Measurements from ENCODE around the gene NAIF1. TPM values are rescaled to one million over a fixed set of nuclear protein-coding genes. Genes with fewer than 3 reads are reported as not detected.

NAIF1 gene
- total RNA-seq, 1 experiment from 2014 or later: 11.0 TPM

DNA sequence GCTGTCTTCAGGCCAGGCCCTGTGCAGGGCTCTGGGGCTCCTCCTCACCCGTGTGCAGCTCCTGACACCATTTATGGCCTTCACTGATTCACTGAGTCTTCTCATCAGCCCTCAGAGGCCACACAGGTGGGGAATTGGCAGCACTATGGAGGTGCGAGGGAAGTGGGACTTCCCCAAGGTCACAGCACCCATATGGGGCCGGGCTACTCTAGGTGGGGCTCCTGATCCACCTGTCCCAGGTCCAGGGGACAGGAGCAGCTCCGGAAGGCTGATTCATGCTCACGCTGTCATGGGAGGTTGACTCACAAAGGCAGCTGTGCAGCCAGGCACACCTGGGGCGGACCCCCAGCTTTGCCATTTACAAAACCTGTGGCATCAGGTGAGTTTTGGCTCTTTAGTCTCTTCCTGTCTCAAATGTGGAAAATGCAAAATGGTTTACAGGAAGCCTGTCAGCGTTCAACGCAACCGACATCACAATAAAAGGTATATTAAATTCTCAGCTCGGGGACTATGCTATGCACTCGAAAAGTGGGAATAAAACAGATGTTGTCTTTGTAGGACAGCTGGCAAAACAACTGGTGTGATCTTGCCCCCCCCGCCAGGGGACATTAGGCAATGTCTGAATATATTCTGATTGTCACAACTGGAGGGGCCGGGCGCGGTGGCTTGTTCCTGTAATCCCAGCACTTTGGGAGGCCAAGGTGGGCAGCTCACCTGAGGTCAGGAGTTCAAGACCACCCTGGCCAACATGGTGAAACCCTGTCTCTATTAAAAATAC lies 15.0 kb downstream of the NAIF1 start:
- H3K27ac ChIP-seq (ENCODE audit: low read depth, low read length): peak overlapping the region; percentile 71
- peak overlapping the region; percentile 7; the same call in 1 of the 2 replicates for H3K9ac ChIP-seq (ENCODE audit: low read length)
- BruUV-seq (replicated peaks): no TSS peak
- CTCF ChIA-PET: interaction anchor here (0.7 to 3.1 kb wide), 8 partner anchors 16 to 108 kb away, joined by 3 to 13 read pairs (median 3); partner anchors contain the start of genes NAIF1 and SLC25A25
- intact Hi-C loops (cut with micrococcal nuclease): loop anchor here (2.0 kb wide), 1 partner anchor 27 kb away; no protein-coding TSS in a partner anchor
- H4K20me1 ChIP-seq (ENCODE audit: insufficient read depth): no peaks in the 10 kb centered on the region
- peaks cover 42 to 57% of the 10 kb centered on the region in 2 experiments for H3K4me1 ChIP-seq (ENCODE audit: control insufficient read depth in 1 of 2, insufficient read depth in 2 of 2, low read length in 2 of 2)
- no peaks in the 10 kb centered on the region for H3K9me2 ChIP-seq (ENCODE audit: insufficient read depth)
- H3K36me3 ChIP-seq (ENCODE audit: control insufficient read depth in 1 of 2, insufficient read depth in 2 of 2, low read length in 2 of 2): no peaks in the 10 kb centered on the region
- no peaks in the 10 kb centered on the region for H3K9me3 ChIP-seq (ENCODE audit: control insufficient read depth in 1 of 2, insufficient read depth in 1 of 2, low read depth in 1 of 2, low read length in 2 of 2)
- no peaks in the 10 kb centered on the region for H3K79me2 ChIP-seq (ENCODE audit: insufficient read depth, low read length)
- peak overlapping the region in 1 of 2 experiments; percentile 36; a peak in 2 of 4 replicates for H3K4me3 ChIP-seq (replicated peaks in 1 of 2; ENCODE audit: low read depth in 1 of 2, low read length in 2 of 2)
- RAD21 ChIA-PET (ENCODE audit: low non-redundant PET in 1 of 2, low total read pairs in 2 of 2, uncharacterized antibody in 2 of 2, unreplicated experiment in 2 of 2): interaction anchor here in 1 of 2 experiments (1.2 kb wide), 1 partner anchor 46 kb away, joined by 3 read pairs; no protein-coding TSS in a partner anchor
- peak overlapping the region; percentile 71 for H3K4me2 ChIP-seq (ENCODE audit: low read length)
- ATAC-seq (peak; percentile 86), DNase-seq (ENCODE audit: low read depth, low spot score) (peak; percentile 77)
- POLR2A ChIA-PET: interaction anchor here (0.6 to 1.6 kb wide), 11 partner anchors 9 to 133 kb away, joined by 3 to 8 read pairs (median 5); partner anchors contain the start of genes NAIF1 and SLC25A25
- H2AFZ ChIP-seq (ENCODE audit: low read depth, low read length, poor library complexity, severe bottlenecking): peak overlapping the region; percentile 1
- H3K27me3 ChIP-seq (ENCODE audit: insufficient read depth, low read length): no peaks in the 10 kb centered on the region
- TF ChIP-seq EZH2 (IDR thresholded peaks at IDR 0.05) (no peak), POLR2A (IDR thresholded peaks at IDR 0.05; ENCODE audit: borderline replicate concordance, extremely low read depth, insufficient read depth, insufficient read length) (no peak), EGR1 (IDR thresholded peaks at IDR 0.05; ENCODE audit: low read depth) (no peak), CEBPB (IDR thresholded peaks at IDR 0.05; ENCODE audit: low read depth) (peak; percentile 71), SRF (IDR thresholded peaks at IDR 0.05; ENCODE audit: low read depth) (peak; percentile 82), FOSL1 (IDR thresholded peaks at IDR 0.05; ENCODE audit: low read depth) (peak; percentile 97), CBX3 (IDR thresholded peaks at IDR 0.05; ENCODE audit: low read depth) (peak; percentile 93), POLR2AphosphoS5 (IDR thresholded peaks at IDR 0.05; ENCODE audit: low read depth, low read length) (peak; percentile 70), TCF7L2 (IDR thresholded peaks at IDR 0.05; ENCODE audit: borderline replicate concordance, extremely low read depth, insufficient read depth, insufficient read length) (peak; percentile 95), SIN3A (IDR thresholded peaks at IDR 0.05; ENCODE audit: low read depth) (peak; percentile 88), YY1 (IDR thresholded peaks at IDR 0.05; ENCODE audit: extremely low read depth, insufficient replicate concordance, low read depth, low read length) (peak; percentile 67), JUND (IDR thresholded peaks at IDR 0.05) (peak; percentile 98), ELF1 (IDR thresholded peaks at IDR 0.05; ENCODE audit: borderline replicate concordance, low read depth) (no peak), ZFX (IDR thresholded peaks at IDR 0.05) (peak; percentile 4; the same call in 1 of the 2 replicates), SP1 (IDR thresholded peaks at IDR 0.05; ENCODE audit: low read depth) (peak; percentile 92)
- TF ChIP-seq, protein P1, sequence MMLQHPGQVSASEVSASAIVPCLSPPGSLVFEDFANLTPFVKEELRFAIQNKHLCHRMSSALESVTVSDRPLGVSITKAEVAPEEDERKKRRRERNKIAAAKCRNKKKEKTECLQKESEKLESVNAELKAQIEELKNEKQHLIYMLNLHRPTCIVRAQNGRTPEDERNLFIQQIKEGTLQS (IDR thresholded peaks at IDR 0.05): no peak
- TF ChIP-seq, protein P2, sequence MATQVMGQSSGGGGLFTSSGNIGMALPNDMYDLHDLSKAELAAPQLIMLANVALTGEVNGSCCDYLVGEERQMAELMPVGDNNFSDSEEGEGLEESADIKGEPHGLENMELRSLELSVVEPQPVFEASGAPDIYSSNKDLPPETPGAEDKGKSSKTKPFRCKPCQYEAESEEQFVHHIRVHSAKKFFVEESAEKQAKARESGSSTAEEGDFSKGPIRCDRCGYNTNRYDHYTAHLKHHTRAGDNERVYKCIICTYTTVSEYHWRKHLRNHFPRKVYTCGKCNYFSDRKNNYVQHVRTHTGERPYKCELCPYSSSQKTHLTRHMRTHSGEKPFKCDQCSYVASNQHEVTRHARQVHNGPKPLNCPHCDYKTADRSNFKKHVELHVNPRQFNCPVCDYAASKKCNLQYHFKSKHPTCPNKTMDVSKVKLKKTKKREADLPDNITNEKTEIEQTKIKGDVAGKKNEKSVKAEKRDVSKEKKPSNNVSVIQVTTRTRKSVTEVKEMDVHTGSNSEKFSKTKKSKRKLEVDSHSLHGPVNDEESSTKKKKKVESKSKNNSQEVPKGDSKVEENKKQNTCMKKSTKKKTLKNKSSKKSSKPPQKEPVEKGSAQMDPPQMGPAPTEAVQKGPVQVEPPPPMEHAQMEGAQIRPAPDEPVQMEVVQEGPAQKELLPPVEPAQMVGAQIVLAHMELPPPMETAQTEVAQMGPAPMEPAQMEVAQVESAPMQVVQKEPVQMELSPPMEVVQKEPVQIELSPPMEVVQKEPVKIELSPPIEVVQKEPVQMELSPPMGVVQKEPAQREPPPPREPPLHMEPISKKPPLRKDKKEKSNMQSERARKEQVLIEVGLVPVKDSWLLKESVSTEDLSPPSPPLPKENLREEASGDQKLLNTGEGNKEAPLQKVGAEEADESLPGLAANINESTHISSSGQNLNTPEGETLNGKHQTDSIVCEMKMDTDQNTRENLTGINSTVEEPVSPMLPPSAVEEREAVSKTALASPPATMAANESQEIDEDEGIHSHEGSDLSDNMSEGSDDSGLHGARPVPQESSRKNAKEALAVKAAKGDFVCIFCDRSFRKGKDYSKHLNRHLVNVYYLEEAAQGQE (IDR thresholded peaks at IDR 0.05; ENCODE audit: low read depth): no peak
- TF ChIP-seq, protein P3, sequence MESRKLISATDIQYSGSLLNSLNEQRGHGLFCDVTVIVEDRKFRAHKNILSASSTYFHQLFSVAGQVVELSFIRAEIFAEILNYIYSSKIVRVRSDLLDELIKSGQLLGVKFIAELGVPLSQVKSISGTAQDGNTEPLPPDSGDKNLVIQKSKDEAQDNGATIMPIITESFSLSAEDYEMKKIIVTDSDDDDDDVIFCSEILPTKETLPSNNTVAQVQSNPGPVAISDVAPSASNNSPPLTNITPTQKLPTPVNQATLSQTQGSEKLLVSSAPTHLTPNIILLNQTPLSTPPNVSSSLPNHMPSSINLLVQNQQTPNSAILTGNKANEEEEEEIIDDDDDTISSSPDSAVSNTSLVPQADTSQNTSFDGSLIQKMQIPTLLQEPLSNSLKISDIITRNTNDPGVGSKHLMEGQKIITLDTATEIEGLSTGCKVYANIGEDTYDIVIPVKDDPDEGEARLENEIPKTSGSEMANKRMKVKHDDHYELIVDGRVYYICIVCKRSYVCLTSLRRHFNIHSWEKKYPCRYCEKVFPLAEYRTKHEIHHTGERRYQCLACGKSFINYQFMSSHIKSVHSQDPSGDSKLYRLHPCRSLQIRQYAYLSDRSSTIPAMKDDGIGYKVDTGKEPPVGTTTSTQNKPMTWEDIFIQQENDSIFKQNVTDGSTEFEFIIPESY (IDR thresholded peaks at IDR 0.05; ENCODE audit: extremely low read depth, insufficient replicate concordance, low read length): no peak
- TF ChIP-seq, protein P4, sequence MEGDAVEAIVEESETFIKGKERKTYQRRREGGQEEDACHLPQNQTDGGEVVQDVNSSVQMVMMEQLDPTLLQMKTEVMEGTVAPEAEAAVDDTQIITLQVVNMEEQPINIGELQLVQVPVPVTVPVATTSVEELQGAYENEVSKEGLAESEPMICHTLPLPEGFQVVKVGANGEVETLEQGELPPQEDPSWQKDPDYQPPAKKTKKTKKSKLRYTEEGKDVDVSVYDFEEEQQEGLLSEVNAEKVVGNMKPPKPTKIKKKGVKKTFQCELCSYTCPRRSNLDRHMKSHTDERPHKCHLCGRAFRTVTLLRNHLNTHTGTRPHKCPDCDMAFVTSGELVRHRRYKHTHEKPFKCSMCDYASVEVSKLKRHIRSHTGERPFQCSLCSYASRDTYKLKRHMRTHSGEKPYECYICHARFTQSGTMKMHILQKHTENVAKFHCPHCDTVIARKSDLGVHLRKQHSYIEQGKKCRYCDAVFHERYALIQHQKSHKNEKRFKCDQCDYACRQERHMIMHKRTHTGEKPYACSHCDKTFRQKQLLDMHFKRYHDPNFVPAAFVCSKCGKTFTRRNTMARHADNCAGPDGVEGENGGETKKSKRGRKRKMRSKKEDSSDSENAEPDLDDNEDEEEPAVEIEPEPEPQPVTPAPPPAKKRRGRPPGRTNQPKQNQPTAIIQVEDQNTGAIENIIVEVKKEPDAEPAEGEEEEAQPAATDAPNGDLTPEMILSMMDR (IDR thresholded peaks at IDR 0.05 in 2 of 3, conservative IDR thresholded peaks at IDR 0.05 in 1 of 3; ENCODE audit: borderline replicate concordance in 1 of 3, insufficient read depth in 1 of 3, low read depth in 2 of 3, low read length in 2 of 3): peak in 1 of 3 experiments; percentile 51; a peak in 1 of 6 replicates

Measured in HCT116 (cell line).